Activated CD8-positive, alpha-beta T cell treated with anti-CD3 and anti-CD28 coated beads for 36 hours (primary cell): ENCODE measurements around the gene ZBTB25. TPM values are rescaled to one million over a fixed set of nuclear protein-coding genes. Genes with fewer than 3 reads are reported as not detected.

Experiments
- ATAC-seq: fragments of 200-7000 bp; cut with Tn5 transposase; one replicate; pipeline ENCODE4 v1.10.0; 2021; ENCODE audit warnings: mild to moderate bottlenecking, moderate library complexity
- CTCF ChIA-PET: fragments of 350-600 bp; sonication (Branson Sonifier 250); formaldehyde crosslinking; loops from one replicate; lab custom pipeline; 2021; ENCODE audit warnings: antibody characterized with exemption; lab: Charles Lee
- POLR2A ChIA-PET: fragments of 350-600 bp; sonication (Branson Sonifier 250); formaldehyde crosslinking; loops from one replicate; lab custom pipeline; 2021; ENCODE audit warnings: antibody characterized with exemption; lab: Charles Lee
- DNase-seq: peaks from one replicate; pipeline ENCODE4 v3.0.0-alpha.2; 2020
- H3K27ac Mint-ChIP-seq: one replicate; pipeline ENCODE4 v1.8.0; 2021; ENCODE audit warnings: mild to moderate bottlenecking, mixed read lengths
- H3K27me3 Mint-ChIP-seq: one replicate; pipeline ENCODE4 v1.8.0; 2021; ENCODE audit warnings: mixed read lengths
- H3K36me3 Mint-ChIP-seq: one replicate; pipeline ENCODE4 v1.8.0; 2021; ENCODE audit warnings: low read depth, mixed read lengths
- H3K4me1 Mint-ChIP-seq: one replicate; pipeline ENCODE4 v1.8.0; 2021; ENCODE audit warnings: low read depth, mixed read lengths
- H3K4me3 Mint-ChIP-seq: one replicate; pipeline ENCODE4 v1.8.0; 2021; ENCODE audit warnings: mild to moderate bottlenecking, moderate library complexity, mixed read lengths
- H3K9me3 Mint-ChIP-seq: one replicate; pipeline ENCODE4 v1.8.0; 2021; ENCODE audit warnings: mixed read lengths
- intact Hi-C: fragments of 100-400 bp; cut with micrococcal nuclease; formaldehyde crosslinking; loops from one replicate; pipeline ENCODE4 v1.10.0; 2022
- total RNA-seq, 2 experiments: library from RNA; stranded (reverse); gene quantifications; one replicate each; pipeline ENCODE4 v1.2.3, GENCODE V29; 2021
- TF ChIP-seq, protein P1 (sequence below): fragments of 200-600 bp; IDR thresholded peaks from one replicate; pipeline ENCODE4 v1.8.0; 2022; ENCODE audit warnings: antibody characterized with exemption, mild to moderate bottlenecking

Gene ZBTB25
- total RNA-seq, 2 experiments from 2014 or later = 58.6 to 58.8 TPM

- Mint-ChIP-seq H3K36me3 (peaks cover 62% of the 10 kb centered on the region), H3K4me1 (peaks cover 33% of the 10 kb centered on the region), H3K27me3 (no peaks in the 10 kb centered on the region), H3K27ac (peak within 1 kb of the TSS; percentile 99), H3K4me3 (peak within 1 kb of the TSS; percentile 79), H3K9me3 (no peaks in the 10 kb centered on the region)
- ChIA-PET POLR2A (interaction anchor here (0.6 to 3.4 kb wide), 14 partner anchors 9 to 133 kb away, joined by 3 to 19 read pairs (median 6); partner anchors contain the start of genes AKAP5 and HSPA2), CTCF (interaction anchor here (0.6 to 1.4 kb wide), 2 partner anchors 35 to 75 kb away, joined by 3 to 4 read pairs; no protein-coding TSS in a partner anchor)
- intact Hi-C loops = no loop called here
- TF ChIP-seq, protein P1, sequence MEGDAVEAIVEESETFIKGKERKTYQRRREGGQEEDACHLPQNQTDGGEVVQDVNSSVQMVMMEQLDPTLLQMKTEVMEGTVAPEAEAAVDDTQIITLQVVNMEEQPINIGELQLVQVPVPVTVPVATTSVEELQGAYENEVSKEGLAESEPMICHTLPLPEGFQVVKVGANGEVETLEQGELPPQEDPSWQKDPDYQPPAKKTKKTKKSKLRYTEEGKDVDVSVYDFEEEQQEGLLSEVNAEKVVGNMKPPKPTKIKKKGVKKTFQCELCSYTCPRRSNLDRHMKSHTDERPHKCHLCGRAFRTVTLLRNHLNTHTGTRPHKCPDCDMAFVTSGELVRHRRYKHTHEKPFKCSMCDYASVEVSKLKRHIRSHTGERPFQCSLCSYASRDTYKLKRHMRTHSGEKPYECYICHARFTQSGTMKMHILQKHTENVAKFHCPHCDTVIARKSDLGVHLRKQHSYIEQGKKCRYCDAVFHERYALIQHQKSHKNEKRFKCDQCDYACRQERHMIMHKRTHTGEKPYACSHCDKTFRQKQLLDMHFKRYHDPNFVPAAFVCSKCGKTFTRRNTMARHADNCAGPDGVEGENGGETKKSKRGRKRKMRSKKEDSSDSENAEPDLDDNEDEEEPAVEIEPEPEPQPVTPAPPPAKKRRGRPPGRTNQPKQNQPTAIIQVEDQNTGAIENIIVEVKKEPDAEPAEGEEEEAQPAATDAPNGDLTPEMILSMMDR = no peak
- ATAC-seq (peak; percentile 50), DNase-seq (peak; percentile 94)
Observed at GRCh38 chr14:64504310-64504896, 765 bp upstream of the ZBTB25 start, which contains the start of gene ZBTB1. Gene ZBTB1, plus strand, starts transcription at chr14:64504770. Its CDS starts 16,735 bp downstream, at chr14:64521505.

DNA sequence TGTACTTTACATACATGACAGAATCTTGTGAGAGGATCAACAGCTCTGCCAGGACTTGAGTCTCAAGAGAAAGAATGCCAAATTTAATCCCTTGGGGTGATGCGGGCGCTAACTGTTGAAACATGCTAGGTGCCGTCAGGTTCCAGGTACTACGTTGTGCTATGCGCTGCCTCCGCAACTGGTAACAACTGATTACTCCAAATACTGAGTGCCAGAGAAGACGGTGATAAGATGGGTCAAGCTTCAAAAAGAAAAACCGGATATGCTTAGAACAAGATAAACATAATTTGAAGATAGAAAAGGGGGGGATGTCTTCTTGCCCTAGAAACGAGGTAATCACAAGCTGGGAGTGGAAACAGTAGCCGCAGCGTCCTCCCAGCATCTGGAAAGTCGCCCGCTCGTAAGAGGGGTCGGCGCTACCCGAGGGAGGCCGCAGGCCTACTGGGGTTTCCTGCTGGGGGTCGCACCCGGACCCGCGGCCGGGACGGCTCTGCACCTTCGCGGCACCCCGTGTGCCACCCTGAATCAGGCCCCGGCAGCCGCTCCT, 678 bp downstream of the ZBTB25 start:
- ChIA-PET CTCF (interaction anchor here (1.0 to 3.1 kb wide), 5 partner anchors 8 to 134 kb away, joined by 3 to 23 read pairs (median 4); no protein-coding TSS in a partner anchor), POLR2A (interaction anchor here (0.8 to 3.4 kb wide), 14 partner anchors 8 to 398 kb away, joined by 3 to 19 read pairs (median 4); partner anchors contain the start of genes AKAP5, HSPA2 and MTHFD1)
- DNase-seq (peak; percentile 41), ATAC-seq (no peak)
- Mint-ChIP-seq H3K27ac (peak overlapping the region; percentile 97), H3K4me1 (peaks cover 26% of the 10 kb centered on the region), H3K36me3 (peaks cover 61% of the 10 kb centered on the region), H3K9me3 (no peaks in the 10 kb centered on the region), H3K4me3 (peak overlapping the region; percentile 79), H3K27me3 (no peaks in the 10 kb centered on the region)
- TF ChIP-seq, protein P1 = no peak
- intact Hi-C loops = no loop called here

GRCh38 chr14:64502456-64502855, 1.2 kb downstream of the ZBTB25 start:
- ChIA-PET POLR2A (interaction anchor here (0.8 to 3.4 kb wide), 12 partner anchors 12 to 398 kb away, joined by 3 to 19 read pairs (median 4); partner anchors contain the start of genes HSPA2 and MTHFD1), CTCF (interaction anchor here (1.0 to 3.1 kb wide), 5 partner anchors 9 to 134 kb away, joined by 3 to 23 read pairs (median 4); no protein-coding TSS in a partner anchor)
- no peak for ATAC-seq
- peaks cover 26% of the 10 kb centered on the region for H3K4me1 Mint-ChIP-seq
- H3K9me3 Mint-ChIP-seq = no peaks in the 10 kb centered on the region
- intact Hi-C loops = no loop called here
- no peaks in the 10 kb centered on the region for H3K27me3 Mint-ChIP-seq
- DNase-seq = peak; percentile 35
- peak overlapping the region; percentile 97 for H3K27ac Mint-ChIP-seq
- H3K36me3 Mint-ChIP-seq = peaks cover 62% of the 10 kb centered on the region
- TF ChIP-seq, protein P1 = no peak
- peak overlapping the region; percentile 79 for H3K4me3 Mint-ChIP-seq

- POLR2A ChIA-PET = interaction anchor here (0.8 to 1.8 kb wide), 8 partner anchors 9 to 114 kb away, joined by 3 to 8 read pairs (median 4); partner anchors contain the start of gene MTHFD1
- no peaks in the 10 kb centered on the region for H3K27me3 Mint-ChIP-seq
- intact Hi-C loops = no loop called here
- no peak for ATAC-seq
- no peak for DNase-seq
- peak overlapping the region; percentile 97 for H3K27ac Mint-ChIP-seq
- peaks cover 29% of the 10 kb centered on the region for H3K4me1 Mint-ChIP-seq
- H3K4me3 Mint-ChIP-seq = peak overlapping the region; percentile 79
- H3K36me3 Mint-ChIP-seq = peaks cover 61% of the 10 kb centered on the region
- CTCF ChIA-PET = interaction anchor here (0.9 to 3.1 kb wide), 12 partner anchors 9 to 135 kb away, joined by 3 to 23 read pairs (median 4); no protein-coding TSS in a partner anchor
- TF ChIP-seq, protein P1 = no peak
- no peaks in the 10 kb centered on the region for H3K9me3 Mint-ChIP-seq
Observed at GRCh38 chr14:64501411-64502171, 2.0 kb downstream of the ZBTB25 start.
